PFSK-1 (cell line): ENCODE measurements around the gene MYRF.

Source experiments
- FOXP2 ChIP-seq: optimal IDR thresholded peaks from 2 replicates; pipeline ENCODE3; 2011; ENCODE audit warnings: borderline replicate concordance, control low read depth, inconsistent platforms; ENCODE audit not compliant: insufficient read depth; ENCODE audit errors: extremely low read length, extremely low read depth
- POLR2AphosphoS5 ChIP-seq: IDR thresholded peaks from 2 replicates; pipeline ENCODE4 v1.6.1; 2012; ENCODE audit warnings: low read depth, mild to moderate bottlenecking, control low read depth, low read length, moderate library complexity
- SIN3A ChIP-seq: IDR thresholded peaks from 2 replicates; pipeline ENCODE4 v1.6.1; 2012; ENCODE audit warnings: mild to moderate bottlenecking, low read length, moderate library complexity, borderline replicate concordance; ENCODE audit not compliant: insufficient read depth
- TAF1 ChIP-seq: IDR thresholded peaks from 2 replicates; pipeline ENCODE4 v1.6.1; 2012; ENCODE audit warnings: low read length, control low read depth, borderline replicate concordance; ENCODE audit not compliant: insufficient read depth
- TF ChIP-seq, protein P1 (sequence below), 2 experiments: IDR thresholded peaks; 2 replicates each; pipeline versions ENCODE4 v1.6.1 to v1.8.0; 2011 to 2012; ENCODE audit warnings: low read depth in 2 of 2, low read length in 2 of 2, control low read depth in 1 of 2, inconsistent platforms in 1 of 2, mild to moderate bottlenecking in 1 of 2, moderate library complexity in 1 of 2; ENCODE audit not compliant: insufficient read depth in 1 of 2

The MYRF gene

GRCh38 chr11:61747967-61748285 is 4.5 kb upstream of the MYRF start:
- TF ChIP-seq TAF1: no peak
- no peak for TF ChIP-seq FOXP2
- TF ChIP-seq, protein P1, sequence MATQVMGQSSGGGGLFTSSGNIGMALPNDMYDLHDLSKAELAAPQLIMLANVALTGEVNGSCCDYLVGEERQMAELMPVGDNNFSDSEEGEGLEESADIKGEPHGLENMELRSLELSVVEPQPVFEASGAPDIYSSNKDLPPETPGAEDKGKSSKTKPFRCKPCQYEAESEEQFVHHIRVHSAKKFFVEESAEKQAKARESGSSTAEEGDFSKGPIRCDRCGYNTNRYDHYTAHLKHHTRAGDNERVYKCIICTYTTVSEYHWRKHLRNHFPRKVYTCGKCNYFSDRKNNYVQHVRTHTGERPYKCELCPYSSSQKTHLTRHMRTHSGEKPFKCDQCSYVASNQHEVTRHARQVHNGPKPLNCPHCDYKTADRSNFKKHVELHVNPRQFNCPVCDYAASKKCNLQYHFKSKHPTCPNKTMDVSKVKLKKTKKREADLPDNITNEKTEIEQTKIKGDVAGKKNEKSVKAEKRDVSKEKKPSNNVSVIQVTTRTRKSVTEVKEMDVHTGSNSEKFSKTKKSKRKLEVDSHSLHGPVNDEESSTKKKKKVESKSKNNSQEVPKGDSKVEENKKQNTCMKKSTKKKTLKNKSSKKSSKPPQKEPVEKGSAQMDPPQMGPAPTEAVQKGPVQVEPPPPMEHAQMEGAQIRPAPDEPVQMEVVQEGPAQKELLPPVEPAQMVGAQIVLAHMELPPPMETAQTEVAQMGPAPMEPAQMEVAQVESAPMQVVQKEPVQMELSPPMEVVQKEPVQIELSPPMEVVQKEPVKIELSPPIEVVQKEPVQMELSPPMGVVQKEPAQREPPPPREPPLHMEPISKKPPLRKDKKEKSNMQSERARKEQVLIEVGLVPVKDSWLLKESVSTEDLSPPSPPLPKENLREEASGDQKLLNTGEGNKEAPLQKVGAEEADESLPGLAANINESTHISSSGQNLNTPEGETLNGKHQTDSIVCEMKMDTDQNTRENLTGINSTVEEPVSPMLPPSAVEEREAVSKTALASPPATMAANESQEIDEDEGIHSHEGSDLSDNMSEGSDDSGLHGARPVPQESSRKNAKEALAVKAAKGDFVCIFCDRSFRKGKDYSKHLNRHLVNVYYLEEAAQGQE (IDR thresholded peaks at IDR 0.05; ENCODE audit: insufficient read depth in 1 of 2, low read depth in 2 of 2, low read length in 2 of 2): no peak
- TF ChIP-seq SIN3A: no peak
- no peak for TF ChIP-seq POLR2AphosphoS5

DNA sequence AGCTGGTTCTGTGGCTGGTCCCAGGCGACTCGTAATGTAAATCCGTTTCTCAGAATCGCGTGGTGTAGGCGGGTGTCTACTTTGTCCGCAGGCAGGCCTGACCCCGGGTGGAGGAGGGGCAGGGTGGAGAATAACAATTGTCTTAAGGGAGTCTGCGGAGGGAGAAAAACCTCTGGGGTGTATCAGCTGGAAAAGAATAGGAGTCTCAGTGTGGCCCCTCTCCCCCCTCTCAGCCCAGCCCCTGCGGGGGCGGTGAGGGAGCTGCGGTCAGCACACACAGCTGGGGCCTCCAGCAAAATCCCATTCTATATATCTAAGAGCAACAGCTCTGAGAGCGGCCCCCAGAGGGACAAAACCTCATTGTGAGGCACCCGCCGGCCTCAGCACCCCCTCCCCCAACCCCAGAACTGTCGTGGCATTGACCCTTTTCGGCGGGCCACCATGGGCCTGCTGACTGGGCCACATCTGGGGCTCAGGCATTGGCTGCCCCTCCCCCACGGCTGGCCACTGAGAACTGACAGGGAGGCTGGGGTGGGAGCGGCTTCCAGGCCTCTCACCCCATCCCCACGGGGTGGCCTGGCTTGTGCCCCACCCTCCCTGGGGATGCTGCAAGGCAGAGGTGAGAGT is 2.7 kb upstream of the MYRF start:
- TF ChIP-seq FOXP2 (no peak), SIN3A (no peak), POLR2AphosphoS5 (no peak), TAF1 (no peak)
- TF ChIP-seq, protein P1 (IDR thresholded peaks at IDR 0.05; ENCODE audit: insufficient read depth in 1 of 2, low read depth in 2 of 2, low read length in 2 of 2): no peak

- TF ChIP-seq TAF1: no peak
- no peak for TF ChIP-seq POLR2AphosphoS5
- TF ChIP-seq, protein P1 (IDR thresholded peaks at IDR 0.05; ENCODE audit: insufficient read depth in 1 of 2, low read depth in 2 of 2, low read length in 2 of 2): no peak
- no peak for TF ChIP-seq SIN3A
- no peak for TF ChIP-seq FOXP2
These were observed 1.7 kb upstream of the MYRF start for GRCh38 chr11:61750631-61751273.

GRCh38 chr11:61751384-61751783 is 1.1 kb upstream of the MYRF start:
- TF ChIP-seq POLR2AphosphoS5 (no peak), SIN3A (no peak), FOXP2 (no peak)

DNA sequence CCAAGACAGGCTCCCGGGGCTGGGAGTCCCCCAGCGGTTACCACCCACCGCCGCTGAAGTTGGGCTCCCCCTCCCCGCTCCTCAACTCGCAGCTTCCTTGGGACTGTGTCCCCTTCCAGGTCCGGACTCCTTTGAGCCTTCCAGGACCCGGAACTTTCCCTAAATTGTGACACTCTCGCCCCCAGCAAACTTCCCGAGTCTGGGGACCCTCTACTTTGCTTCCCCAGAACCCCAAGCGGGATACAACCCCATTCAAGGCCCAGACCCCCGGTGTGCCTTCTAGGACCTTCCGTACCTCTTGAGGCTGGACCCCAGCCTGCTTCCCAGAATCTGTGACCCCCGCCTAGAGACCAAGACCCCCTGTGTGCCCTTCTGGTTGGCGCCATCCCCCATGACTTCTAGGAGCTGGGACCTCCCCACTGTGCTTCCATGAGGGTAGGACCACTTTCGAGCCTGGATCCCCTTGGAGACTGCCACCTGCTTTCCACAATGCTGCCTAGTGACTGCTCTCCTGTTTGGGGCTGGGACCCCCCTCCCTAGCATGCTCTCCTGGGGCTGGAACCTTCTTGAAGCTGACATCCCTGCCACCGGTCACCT is 587 bp downstream of the MYRF start:
- TF ChIP-seq TAF1 (no peak), SIN3A (no peak), POLR2AphosphoS5 (no peak), FOXP2 (no peak)
- TF ChIP-seq, protein P1 (IDR thresholded peaks at IDR 0.05; ENCODE audit: insufficient read depth in 1 of 2, low read depth in 2 of 2, low read length in 2 of 2): no peak
